K562 (cell line): ENCODE measurements around the gene DOK3. TPM values are rescaled to one million over a fixed set of nuclear protein-coding genes. Genes with fewer than 3 reads are reported as not detected.

Experiments
- ATAC-seq: fragments of 200-7000 bp; cut with Tn5 transposase; 3 replicates; pipeline ENCODE4 v1.9.1; 2020; ENCODE audit warnings: moderate library complexity
- BruUV-seq: library from RNA; stranded (reverse); fragments of 400-500 nt; replicated peaks from 2 replicates; lab custom pipeline; 2021; lab: Mats Ljungman, UMichigan
- CTCF ChIA-PET: fragments of 300-600 bp; formaldehyde crosslinking; extraction: SDS; loops from one replicate; lab custom pipeline; 2021; ENCODE audit warnings: low intra/inter-chr PET ratio; lab: Yijun Ruan, JAX
- POLR2A ChIA-PET: fragments of 300-600, 350-650 bp; sonication (Branson Sonifier 250); formaldehyde crosslinking; extraction: SDS; loops from one replicate; lab custom pipeline; 2021; ENCODE audit warnings: antibody characterized with exemption, inconsistent platforms; lab: Yijun Ruan, JAX
- DNase-seq, 4 experiments: peaks; one replicate each; pipeline versions ENCODE4 v3.0.0 to v3.0.0-alpha.2; 2011 to 2018; ENCODE audit warnings: low spot score in 3 of 4, mixed read lengths in 3 of 4; ENCODE audit errors: extremely low read depth in 1 of 4
- FAIRE-seq: peaks from 2 replicates; lab custom pipeline; 2011; peaks lifted over from hg19 to GRCh38; lab: Jason Lieb, UNC
- H2AFZ ChIP-seq: 2 replicates; pipeline ENCODE4 v1.6.0; 2011; ENCODE audit warnings: low read depth, low read length, control low read depth, inconsistent platforms
- H3K27ac ChIP-seq: fragments of 200-600 bp; 3 replicates; pipeline ENCODE4 v1.8.0; 2011; ENCODE audit warnings: low read depth, mild to moderate bottlenecking, control low read depth, inconsistent platforms, low read length, moderate library complexity, mixed read lengths; ENCODE audit errors: extremely low read depth
- H3K27me3 ChIP-seq, 2 experiments: fragments of 300-600 bp in 1 of 2; 2 replicates in 1 of 2; 3 replicates in 1 of 2; pipeline versions ENCODE4 v1.6.0 to v1.8.0; 2011; ENCODE audit warnings: inconsistent platforms in 2 of 2, low read length in 2 of 2, mild to moderate bottlenecking in 1 of 2, mixed read lengths in 1 of 2, moderate library complexity in 1 of 2; ENCODE audit not compliant: control insufficient read depth in 2 of 2, insufficient read depth in 2 of 2
- H3K36me3 ChIP-seq: fragments of 300-600 bp; 3 replicates; pipeline ENCODE4 v1.8.0; 2011; ENCODE audit warnings: mild to moderate bottlenecking, low read length, inconsistent platforms; ENCODE audit not compliant: control insufficient read depth, insufficient read depth
- H3K4me1 ChIP-seq, 2 experiments: fragments of 200-600 bp in 1 of 2; replicated peaks in 1 of 2; 2 replicates in 1 of 2; 3 replicates in 1 of 2; pipeline versions ENCODE4 v1.5.1 to v1.8.0; 2011; ENCODE audit warnings: inconsistent platforms in 2 of 2, low read length in 2 of 2, mild to moderate bottlenecking in 1 of 2, mixed read lengths in 1 of 2, moderate library complexity in 1 of 2; ENCODE audit not compliant: control insufficient read depth in 2 of 2, insufficient read depth in 2 of 2
- H3K4me2 ChIP-seq: 2 replicates; pipeline ENCODE4 v1.6.1; 2011; ENCODE audit warnings: low read length, control low read depth, inconsistent platforms, mixed read lengths; ENCODE audit not compliant: insufficient read depth
- H3K4me3 ChIP-seq: fragments of 200-600 bp; sonication (generic), shearing (Covaris generic); 2 replicates; pipeline ENCODE4 v1.5.1; 2016; ENCODE audit warnings: control low read depth, inconsistent platforms
- H3K79me2 ChIP-seq: fragments of 200-600 bp; 3 replicates; pipeline ENCODE4 v1.8.0; 2011; ENCODE audit warnings: low read length, inconsistent platforms; ENCODE audit not compliant: control insufficient read depth, insufficient read depth
- H3K9ac ChIP-seq, 2 experiments: 2 replicates each; pipeline versions ENCODE4 v1.6.0 to v1.6.1; 2011; ENCODE audit warnings: low read depth in 2 of 2, low read length in 2 of 2, control low read depth in 1 of 2, inconsistent platforms in 1 of 2, mild to moderate bottlenecking in 1 of 2, mixed read lengths in 1 of 2; ENCODE audit not compliant: insufficient read depth in 1 of 2
- H3K9me1 ChIP-seq: one replicate; pipeline ENCODE4 v1.6.0; 2011; ENCODE audit warnings: inconsistent platforms, mild to moderate bottlenecking, low read length, moderate library complexity; ENCODE audit not compliant: control insufficient read depth, insufficient read depth
- H3K9me3 ChIP-seq: replicated peaks from 2 replicates; pipeline ENCODE4 v1.5.1; 2011; ENCODE audit warnings: low read depth, low read length, inconsistent platforms; ENCODE audit not compliant: control insufficient read depth, insufficient read depth
- H4K20me1 ChIP-seq: replicated peaks from 2 replicates; pipeline ENCODE4 v1.6.1; 2011; ENCODE audit warnings: low read length, inconsistent platforms, mixed read lengths; ENCODE audit not compliant: control insufficient read depth, insufficient read depth
- ARHGAP35 ChIP-seq: fragments of 450-650 bp; IDR thresholded peaks from 2 replicates; pipeline ENCODE4 v1.6.1; 2018; ENCODE audit not compliant: partially characterized antibody
- GABPA ChIP-seq: fragments of 200-800 bp; sonication (Bioruptor generic); conservative IDR thresholded peaks from 2 replicates; pipeline ENCODE4 v1.6.1; 2016; ENCODE audit warnings: low read depth, missing genetic modification characterization, missing compliant biosample characterization
- HNRNPLL ChIP-seq: fragments of 200-400 bp; formaldehyde crosslinking; IDR thresholded peaks from 2 replicates; pipeline ENCODE4 v1.6.1; 2017; ENCODE audit warnings: low read length, low read depth, mild to moderate bottlenecking; ENCODE audit not compliant: poor library complexity, severe bottlenecking
- PKNOX1 ChIP-seq: fragments of 450-650 bp; IDR thresholded peaks from 2 replicates; pipeline ENCODE4 v1.6.1; 2016
- STAT6 ChIP-seq: sonication (generic); formaldehyde crosslinking; IDR thresholded peaks from 2 replicates; pipeline ENCODE4 v1.8.1; 2023; ENCODE audit warnings: mild to moderate bottlenecking, missing genetic modification reagents
- YY1 ChIP-seq, 3 experiments: IDR thresholded peaks; 2 replicates each; pipeline ENCODE4 v1.6.1; 2011; ENCODE audit warnings: low read length in 2 of 3, mild to moderate bottlenecking in 2 of 3, moderate library complexity in 2 of 3, borderline replicate concordance in 1 of 3, control low read depth in 1 of 3, low read depth in 1 of 3; ENCODE audit not compliant: insufficient read depth in 3 of 3, insufficient replicate concordance in 2 of 3, control insufficient read depth in 1 of 3, insufficient read length in 1 of 3; ENCODE audit errors: extremely low read depth in 1 of 3
- ZNF12 ChIP-seq: sonication (generic); formaldehyde crosslinking; IDR thresholded peaks from 2 replicates; pipeline ENCODE4 v1.4.0; 2020; ENCODE audit warnings: mild to moderate bottlenecking, missing genetic modification reagents
- WGBS: fragments of 100-300 bp; shearing (Covaris generic); methylation state at CpG from one replicate; pipeline ENCODE4 v1.1.6; 2016; ENCODE audit warnings: low coverage, mixed read lengths; ENCODE audit not compliant: insufficient coverage; ENCODE audit errors: missing lambda C conversion rate; 5-methylcytosine and 5-hydroxymethylcytosine counted together
- in situ Hi-C: fragments of 300-500 bp; cut with MboI; formaldehyde crosslinking; loops from 4 replicates; pipeline ENCODE4 v1.15.0; 2018; ENCODE audit warnings: inconsistent platforms, mixed read lengths
- intact Hi-C: fragments of 100-400 bp; cut with micrococcal nuclease; formaldehyde crosslinking; loops from 2 replicates; pipeline ENCODE4 v1.14.2; 2022
- polyA plus RNA-seq, 8 experiments: library from polyadenylated mRNA; depleted of rRNA in 4 of 8; stranded (reverse) in 5 of 8; unstranded in 3 of 8; fragments of >200 nt; fragmentation: Nextera tagmentation in 2 of 8; fragmentation: Illumina TruSeq in 1 of 8; extraction: Ambion mirVana in 2 of 8; extraction: Trizol in 1 of 8; gene quantifications; 2 replicates each; pipeline versions ENCODE4 v1.2.1 to v1.2.3, GENCODE V29; 2011 to 2014; ENCODE audit warnings: inconsistent platforms in 1 of 8, missing spikeins in 1 of 8
- total RNA-seq, 7 experiments: library from RNA; depleted of rRNA in 6 of 7; stranded (reverse); fragments of >200 nt in 6 of 7; fragmentation: Illumina TruSeq in 2 of 7; extraction: Trizol in 2 of 7; gene quantifications; 2 replicates each; pipeline versions ENCODE4 v1.2.1 to v1.2.3, GENCODE V29; 2011 to 2021; ENCODE audit warnings: low replicate concordance in 1 of 7

DOK3 gene
- total and polyA plus RNA-seq, 9 of the 15 experiments (the other 6 are each of a cell fraction or from before 2014, with no cell fraction given) = 1.3 to 23.0 (median 8.0) TPM

- in situ Hi-C loops = no loop called here
- ChIA-PET POLR2A (interaction anchor here (0.6 to 0.8 kb wide), 2 partner anchors 35 to 43 kb away, joined by 3 to 4 read pairs; no protein-coding TSS in a partner anchor), CTCF (no interaction called here)
- WGBS = 72% methylated on average over 5 of the region's 5 CpGs
- ATAC-seq = no peak
- Histone ChIP-seq H3K79me2 (peaks cover 19% of the 10 kb centered on the region), H3K4me3 (no peak overlapping the region), H3K36me3 (peaks cover 3% of the 10 kb centered on the region; the same call in 2 of the 3 replicates), H3K4me2 (no peak overlapping the region), H3K9ac (no peak overlapping the region), H4K20me1 (peaks cover 10% of the 10 kb centered on the region), H3K27ac (peak overlapping the region; percentile 64; the same call in 2 of the 3 replicates), H3K4me1 (peaks cover 17 to 35% of the 10 kb centered on the region in 2 experiments), H3K9me3 (no peaks in the 10 kb centered on the region), H3K27me3 (no peaks in the 10 kb centered on the region), H2AFZ (peak overlapping the region; percentile 84), H3K9me1 (no peaks in the 10 kb centered on the region)
- intact Hi-C loops = no loop called here
- BruUV-seq = no TSS peak
- no peak for FAIRE-seq
- no peak for TF ChIP-seq ARHGAP35
- TF ChIP-seq PKNOX1 = no peak
- TF ChIP-seq YY1 (IDR thresholded peaks at IDR 0.05; ENCODE audit: borderline replicate concordance in 1 of 3, control insufficient read depth in 1 of 3, extremely low read depth in 1 of 3, insufficient read depth in 3 of 3, insufficient read length in 1 of 3, insufficient replicate concordance in 2 of 3, low read depth in 1 of 3, low read length in 2 of 3) = no peak
- TF ChIP-seq ZNF12 (CRISPR knock-in tag) = peak; percentile 99
- TF ChIP-seq HNRNPLL = no peak
- TF ChIP-seq STAT6 (CRISPR knock-in tag) = no peak
- TF ChIP-seq GABPA = no peak
- no peak for DNase-seq
These were observed 48.2 kb upstream of the DOK3 start for GRCh38 chr5:177557796-177558195.
